ENCODE data around the gene STK11.

- TF ChIP-seq CTCF (IDR thresholded peaks at IDR 0.05) = no peak
- no peak for TF ChIP-seq POLR2A (IDR thresholded peaks at IDR 0.05)
Measured at GRCh38 chr19:1271528-1272422, 66.2 kb downstream of the STK11 start.

Measured in testis (tissue), 2 donors.